Measurements from ENCODE around the gene SHISAL1. TPM values are rescaled to one million over a fixed set of nuclear protein-coding genes. Genes with fewer than 3 reads are reported as not detected.

The SHISAL1 gene
- total and polyA plus RNA-seq, 4 donors: 0.12 to 0.74 (median 0.34) TPM

- no peak for DNase-seq
- no peaks in the 10 kb centered on the region for H3K36me3 ChIP-seq (ENCODE audit: control insufficient read depth in 4 of 4, insufficient read depth in 4 of 4, low read length in 4 of 4)
- WGBS, 2 donors: 86 to 88% methylated on average over 13 of the region's 13 CpGs
These were observed 35.2 kb downstream of the SHISAL1 start for GRCh38 chr22:44277386-44278135.

GRCh38 chr22:44276706-44277356, 35.9 kb downstream of the SHISAL1 start:
- H3K9ac ChIP-seq (ENCODE audit: insufficient read depth in 1 of 2, low read length in 2 of 2): no peak overlapping the region
- ATAC-seq (ENCODE audit: insufficient read depth, low FRiP score) (no peak), DNase-seq (no peak)
- WGBS, 2 donors: 77 to 78% methylated on average over 18 of the region's 18 CpGs
- H3K27me3 ChIP-seq (ENCODE audit: control insufficient read depth in 3 of 3, insufficient read depth in 3 of 3, low read length in 2 of 3): peaks cover 0 to 7% (median 0%) of the 10 kb centered on the region in 3 donors
- no peak overlapping the region for H3K4me3 ChIP-seq
- H3K36me3 ChIP-seq (ENCODE audit: control insufficient read depth in 4 of 4, insufficient read depth in 4 of 4, low read length in 4 of 4): no peaks in the 10 kb centered on the region
- H3K27ac ChIP-seq (ENCODE audit: low read depth in 1 of 2, low read length in 1 of 2): no peak overlapping the region
- H3K4me1 ChIP-seq (ENCODE audit: control insufficient read depth in 5 of 5, insufficient read depth in 5 of 5, low read length in 5 of 5): peaks cover 0 to 14% (median 4%) of the 10 kb centered on the region in 5 donors
- H3K9me3 ChIP-seq (ENCODE audit: control insufficient read depth in 4 of 4, insufficient read depth in 3 of 4, low read length in 3 of 4): peaks cover 0 to 3% (median 0%) of the 10 kb centered on the region in 4 donors
- TF ChIP-seq CTCF (IDR thresholded peaks at IDR 0.05; ENCODE audit: control extremely low read depth, extremely low read depth): no peak

More at GRCh38 chr22:44277386-44278135, 35.2 kb downstream of the SHISAL1 start:
- peaks cover 0 to 18% (median 4%) of the 10 kb centered on the region in 5 donors for H3K4me1 ChIP-seq (ENCODE audit: control insufficient read depth in 5 of 5, insufficient read depth in 5 of 5, low read length in 5 of 5)
- H3K27me3 ChIP-seq (ENCODE audit: control insufficient read depth in 3 of 3, insufficient read depth in 3 of 3, low read length in 2 of 3): peaks cover 0 to 7% (median 0%) of the 10 kb centered on the region in 3 donors
- H3K9ac ChIP-seq (ENCODE audit: insufficient read depth in 1 of 2, low read length in 2 of 2): no peak overlapping the region
- H3K4me3 ChIP-seq: no peak overlapping the region
- peaks cover 0 to 3% (median 0%) of the 10 kb centered on the region in 4 donors for H3K9me3 ChIP-seq (ENCODE audit: control insufficient read depth in 4 of 4, insufficient read depth in 3 of 4, low read length in 3 of 4)
- TF ChIP-seq CTCF (IDR thresholded peaks at IDR 0.05; ENCODE audit: control extremely low read depth, extremely low read depth): no peak
- ATAC-seq (ENCODE audit: insufficient read depth, low FRiP score): no peak
- H3K27ac ChIP-seq (ENCODE audit: low read depth in 1 of 2, low read length in 1 of 2): no peak overlapping the region

DNA sequence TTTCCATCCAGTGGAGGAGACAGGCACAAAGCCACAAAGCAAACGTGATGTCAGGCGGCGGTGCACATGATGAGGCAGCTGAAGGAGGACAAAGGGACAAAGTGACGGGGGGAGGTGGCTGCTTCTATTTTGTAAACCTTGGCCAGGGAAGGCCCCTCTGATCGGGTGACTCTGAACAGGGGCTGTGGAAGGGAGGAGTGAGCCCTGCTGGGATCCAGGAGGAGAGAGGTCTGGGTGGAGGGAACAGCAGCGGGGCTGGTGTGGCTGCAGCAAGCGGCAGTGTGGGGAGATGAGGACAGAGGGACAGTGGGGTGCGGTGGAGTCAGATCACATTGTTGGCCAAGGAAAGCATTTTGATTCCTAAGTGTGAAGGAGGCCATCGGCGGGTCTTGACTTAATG, 36.7 kb downstream of the SHISAL1 start:
- TF ChIP-seq CTCF (IDR thresholded peaks at IDR 0.05; ENCODE audit: control extremely low read depth, extremely low read depth): no peak
- peaks cover 0 to 7% (median 0%) of the 10 kb centered on the region in 3 donors for H3K27me3 ChIP-seq (ENCODE audit: control insufficient read depth in 3 of 3, insufficient read depth in 3 of 3, low read length in 2 of 3)
- H3K9me3 ChIP-seq (ENCODE audit: control insufficient read depth in 4 of 4, insufficient read depth in 3 of 4, low read length in 3 of 4): peaks cover 0 to 3% (median 0%) of the 10 kb centered on the region in 4 donors
- H3K4me1 ChIP-seq (ENCODE audit: control insufficient read depth in 5 of 5, insufficient read depth in 5 of 5, low read length in 5 of 5): peaks cover 0 to 12% (median 4%) of the 10 kb centered on the region in 5 donors
- no peak overlapping the region for H3K27ac ChIP-seq (ENCODE audit: low read depth in 1 of 2, low read length in 1 of 2)
- no peaks in the 10 kb centered on the region for H3K36me3 ChIP-seq (ENCODE audit: control insufficient read depth in 4 of 4, insufficient read depth in 4 of 4, low read length in 4 of 4)
- ATAC-seq (ENCODE audit: insufficient read depth, low FRiP score) (no peak), DNase-seq (peak in 2 of 3 donors; percentile 36 to 39)
- no peak overlapping the region for H3K9ac ChIP-seq (ENCODE audit: insufficient read depth in 1 of 2, low read length in 2 of 2)
- no peak overlapping the region for H3K4me3 ChIP-seq
- WGBS, 2 donors: 72 to 84% methylated on average over 10 of the region's 10 CpGs
